Fibroblast of lung (primary cell): ENCODE data around the gene DIP2C. TPM values are rescaled to one million over a fixed set of nuclear protein-coding genes. Genes with fewer than 3 reads are reported as not detected.
A peak's percentile ranks its signal among the peaks of the same experiment; 100 is the strongest.

Experiments
- DNase-seq, 2 donors: peaks; one replicate each; pipeline versions ENCODE4 v3.0.0 to v3.0.0-alpha.2; 2010; ENCODE audit warnings: low read depth in 2 of 2
- H2AFZ ChIP-seq: 2 replicates; pipeline ENCODE4 v1.5.1; 2012; ENCODE audit warnings: low read length, control low read depth, inconsistent platforms
- H3K27ac ChIP-seq: 2 replicates; pipeline ENCODE4 v1.5.1; 2011; ENCODE audit warnings: low read length, control low read depth; ENCODE audit not compliant: insufficient read depth
- H3K27me3 ChIP-seq: 2 replicates; pipeline ENCODE4 v1.5.1; 2011; ENCODE audit warnings: mild to moderate bottlenecking, low read length; ENCODE audit not compliant: control insufficient read depth, insufficient read depth
- H3K36me3 ChIP-seq: 2 replicates; pipeline ENCODE4 v1.5.1; 2011; ENCODE audit warnings: low read length; ENCODE audit not compliant: control insufficient read depth, insufficient read depth
- H3K4me1 ChIP-seq: 2 replicates; pipeline ENCODE4 v1.5.1; 2011; ENCODE audit warnings: low read length; ENCODE audit not compliant: control insufficient read depth, insufficient read depth; ENCODE audit errors: extremely low read depth
- H3K4me2 ChIP-seq: 2 replicates; pipeline ENCODE4 v1.5.1; 2011; ENCODE audit warnings: low read length, control low read depth; ENCODE audit not compliant: insufficient read depth; ENCODE audit errors: extremely low read depth
- H3K4me3 ChIP-seq, 4 experiments: fragments of 200-600 bp in 1 of 4; sonication (generic) in 1 of 4; replicated peaks in 1 of 4; 2 replicates each; pipeline ENCODE4 v1.5.1; 2011 to 2016; ENCODE audit warnings: low read length in 4 of 4, low read depth in 3 of 4, mild to moderate bottlenecking in 3 of 4, control low read depth in 2 of 4, inconsistent platforms in 1 of 4, mixed read lengths in 1 of 4; ENCODE audit not compliant: insufficient read depth in 1 of 4; ENCODE audit errors: control extremely low read depth in 1 of 4
- H3K79me2 ChIP-seq: 2 replicates; pipeline ENCODE4 v1.5.1; 2012; ENCODE audit warnings: mild to moderate bottlenecking, low read length, inconsistent platforms; ENCODE audit not compliant: control insufficient read depth, insufficient read depth
- H3K9ac ChIP-seq: 2 replicates; pipeline ENCODE4 v1.5.1; 2011; ENCODE audit warnings: mild to moderate bottlenecking, low read length, control low read depth; ENCODE audit not compliant: insufficient read depth
- H3K9me3 ChIP-seq: 2 replicates; pipeline ENCODE4 v1.5.1; 2012; ENCODE audit warnings: low read depth, low read length; ENCODE audit not compliant: control insufficient read depth, insufficient read depth
- H4K20me1 ChIP-seq: 2 replicates; pipeline ENCODE4 v1.5.1; 2011; ENCODE audit warnings: low read length; ENCODE audit not compliant: control insufficient read depth, insufficient read depth; ENCODE audit errors: extremely low read depth
- EZH2 ChIP-seq: IDR thresholded peaks from 2 replicates; pipeline ENCODE4 v1.5.1; 2012; ENCODE audit warnings: low read length, control low read depth, mild to moderate bottlenecking; ENCODE audit errors: missing control alignments
- polyA plus RNA-seq, 2 donors: library from polyadenylated mRNA; depleted of rRNA in 1 of 2; stranded (reverse) in 1 of 2; unstranded in 1 of 2; fragments of >200 nt; gene quantifications; 2 replicates each; pipeline ENCODE4 v1.2.1, GENCODE V29; 2011 to 2012; ENCODE audit warnings: missing spikeins in 1 of 2
- total RNA-seq: library from RNA; depleted of rRNA; stranded (reverse); fragments of >200 nt; gene quantifications from 2 replicates; pipeline ENCODE4 v1.2.1, GENCODE V29; 2014
- TF ChIP-seq, protein P1 (sequence below), 2 donors: IDR thresholded peaks in 1 of 2; conservative IDR thresholded peaks in 1 of 2; 1 replicate in 1 of 2; 2 replicates in 1 of 2; pipeline ENCODE4 v1.5.1; 2011 to 2012; ENCODE audit warnings: low read length in 2 of 2, control low read depth in 1 of 2, inconsistent platforms in 1 of 2, low read depth in 1 of 2, mild to moderate bottlenecking in 1 of 2

DIP2C gene
- total and polyA plus RNA-seq, 2 donors (not counting 1 experiment from before 2014, with no cell fraction given) = 10.7 to 18.3 TPM

DNA sequence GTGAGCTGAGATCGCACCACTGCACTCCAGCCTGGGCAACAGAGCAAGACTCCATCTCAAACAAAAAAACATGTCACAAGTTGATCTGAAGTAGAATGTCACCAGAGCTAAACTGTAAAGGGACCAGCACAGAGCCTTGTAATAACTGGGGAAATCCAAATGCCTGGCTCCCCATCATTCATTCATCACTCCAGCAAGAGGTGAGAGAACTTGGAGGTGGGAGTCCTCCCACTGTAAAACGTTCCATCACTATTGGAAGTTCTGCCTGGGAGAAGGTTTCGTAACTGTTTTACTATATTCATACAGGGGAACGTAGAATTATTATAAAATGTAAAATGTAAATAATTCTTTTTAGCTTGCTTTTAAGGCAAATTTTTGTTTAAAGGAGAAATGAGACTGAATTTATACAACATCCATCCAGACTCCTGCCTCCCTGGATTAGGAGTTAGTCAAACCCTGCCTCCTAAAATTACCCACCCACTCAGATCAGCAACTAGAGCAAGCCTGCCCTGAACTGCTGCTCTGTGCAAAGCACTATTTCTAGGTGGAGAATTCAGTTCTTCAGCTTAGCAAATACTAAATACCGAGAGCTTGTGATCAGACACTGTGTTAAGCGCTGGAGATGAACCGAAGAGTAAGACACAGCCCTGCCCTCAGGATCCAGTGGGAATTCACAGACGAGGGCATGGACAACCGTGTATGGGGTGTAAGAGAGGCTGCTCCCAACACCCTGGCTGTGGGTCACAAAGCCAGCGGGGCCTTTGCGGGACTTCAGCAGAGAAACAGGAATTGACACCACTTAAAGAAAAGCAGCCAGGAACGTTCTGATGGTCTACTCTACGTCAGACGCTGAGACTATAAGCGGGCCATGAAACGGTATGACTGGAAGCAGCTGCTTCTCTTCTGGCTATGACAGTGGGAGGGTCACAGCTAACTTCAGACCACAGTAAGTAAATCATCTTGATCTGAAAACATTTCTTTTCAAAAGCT is 345.9 kb downstream of the DIP2C start:
- Histone ChIP-seq H3K4me1 (no peaks in the 10 kb centered on the region), H3K9me3 (no peaks in the 10 kb centered on the region), H3K4me2 (no peak overlapping the region), H3K79me2 (no peaks in the 10 kb centered on the region), H3K4me3 (no peak overlapping the region), H4K20me1 (no peaks in the 10 kb centered on the region), H2AFZ (no peak overlapping the region), H3K9ac (no peak overlapping the region), H3K36me3 (peaks cover 8% of the 10 kb centered on the region), H3K27me3 (no peaks in the 10 kb centered on the region), H3K27ac (no peak overlapping the region)
- peak in 1 of 2 donors; percentile 70 for DNase-seq
- TF ChIP-seq, protein P1, sequence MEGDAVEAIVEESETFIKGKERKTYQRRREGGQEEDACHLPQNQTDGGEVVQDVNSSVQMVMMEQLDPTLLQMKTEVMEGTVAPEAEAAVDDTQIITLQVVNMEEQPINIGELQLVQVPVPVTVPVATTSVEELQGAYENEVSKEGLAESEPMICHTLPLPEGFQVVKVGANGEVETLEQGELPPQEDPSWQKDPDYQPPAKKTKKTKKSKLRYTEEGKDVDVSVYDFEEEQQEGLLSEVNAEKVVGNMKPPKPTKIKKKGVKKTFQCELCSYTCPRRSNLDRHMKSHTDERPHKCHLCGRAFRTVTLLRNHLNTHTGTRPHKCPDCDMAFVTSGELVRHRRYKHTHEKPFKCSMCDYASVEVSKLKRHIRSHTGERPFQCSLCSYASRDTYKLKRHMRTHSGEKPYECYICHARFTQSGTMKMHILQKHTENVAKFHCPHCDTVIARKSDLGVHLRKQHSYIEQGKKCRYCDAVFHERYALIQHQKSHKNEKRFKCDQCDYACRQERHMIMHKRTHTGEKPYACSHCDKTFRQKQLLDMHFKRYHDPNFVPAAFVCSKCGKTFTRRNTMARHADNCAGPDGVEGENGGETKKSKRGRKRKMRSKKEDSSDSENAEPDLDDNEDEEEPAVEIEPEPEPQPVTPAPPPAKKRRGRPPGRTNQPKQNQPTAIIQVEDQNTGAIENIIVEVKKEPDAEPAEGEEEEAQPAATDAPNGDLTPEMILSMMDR (conservative IDR thresholded peaks at IDR 0.05 in 1 of 2, IDR thresholded peaks at IDR 0.05 in 1 of 2; ENCODE audit: low read depth in 1 of 2, low read length in 2 of 2) = no peak

DNA sequence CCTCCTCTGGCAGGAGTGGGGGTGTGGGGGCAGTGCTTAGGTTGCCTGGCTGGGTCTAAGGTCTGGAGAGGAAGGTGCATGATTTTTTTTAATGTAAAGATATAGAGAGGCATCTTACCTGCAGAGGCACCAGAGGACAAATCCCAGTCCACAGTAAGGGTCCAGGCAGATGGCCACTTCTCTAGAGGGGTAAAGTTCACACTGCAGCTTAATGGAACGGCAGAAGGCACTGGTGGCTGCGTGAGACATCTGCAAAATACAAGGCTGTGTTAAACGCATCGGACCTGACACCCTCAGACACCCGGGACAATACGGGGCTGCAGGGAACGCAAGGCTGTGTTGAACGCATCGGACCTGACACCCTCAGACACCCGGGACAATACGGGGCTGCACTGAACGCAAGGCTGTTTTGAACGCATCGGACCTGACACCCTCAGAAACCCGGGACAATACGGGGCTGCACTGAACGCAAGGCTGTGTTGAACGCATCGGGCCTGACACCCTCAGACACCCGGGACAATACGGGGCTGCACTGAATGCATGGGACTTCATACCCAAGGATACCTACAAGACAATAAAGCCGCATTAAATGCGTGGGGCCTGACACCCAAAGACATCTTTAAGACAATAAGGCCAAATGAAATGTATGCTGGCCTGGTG is 348.3 kb downstream of the DIP2C start:
- Histone ChIP-seq H3K4me2 (no peak overlapping the region), H3K79me2 (no peaks in the 10 kb centered on the region), H3K27ac (no peak overlapping the region), H3K4me3 (no peak overlapping the region), H3K27me3 (no peaks in the 10 kb centered on the region), H3K4me1 (no peaks in the 10 kb centered on the region), H2AFZ (no peak overlapping the region), H4K20me1 (no peaks in the 10 kb centered on the region), H3K9ac (no peak overlapping the region), H3K36me3 (peaks cover 5% of the 10 kb centered on the region), H3K9me3 (no peaks in the 10 kb centered on the region)
- DNase-seq = no peak
- no peak for TF ChIP-seq EZH2
- TF ChIP-seq, protein P1 (conservative IDR thresholded peaks at IDR 0.05 in 1 of 2, IDR thresholded peaks at IDR 0.05 in 1 of 2; ENCODE audit: low read depth in 1 of 2, low read length in 2 of 2) = no peak

- Histone ChIP-seq H4K20me1 (no peaks in the 10 kb centered on the region), H3K27ac (no peak overlapping the region), H3K4me1 (no peaks in the 10 kb centered on the region), H3K9me3 (no peaks in the 10 kb centered on the region), H3K4me2 (no peak overlapping the region), H3K36me3 (peaks cover 5% of the 10 kb centered on the region), H2AFZ (no peak overlapping the region), H3K4me3 (no peak overlapping the region), H3K9ac (no peak overlapping the region), H3K27me3 (no peaks in the 10 kb centered on the region), H3K79me2 (no peaks in the 10 kb centered on the region)
- DNase-seq = no peak
- no peak for TF ChIP-seq EZH2
- TF ChIP-seq, protein P1 (conservative IDR thresholded peaks at IDR 0.05 in 1 of 2, IDR thresholded peaks at IDR 0.05 in 1 of 2; ENCODE audit: low read depth in 1 of 2, low read length in 2 of 2) = no peak
These were observed 348.8 kb downstream of the DIP2C start for GRCh38 chr10:340646-341045.
